ENCODE data around the gene UCHL5.

The UCHL5 gene

GRCh38 chr1:192962901-192963300 lies 96.3 kb downstream of the UCHL5 start:
- no peak for DNase-seq
